ENCODE results near the gene LARGE1. TPM values are rescaled to one million over a fixed set of nuclear protein-coding genes. Genes with fewer than 3 reads are reported as not detected.

The LARGE1 gene
- total RNA-seq, 1 donor from 2014 or later = 35.7 TPM

DNA sequence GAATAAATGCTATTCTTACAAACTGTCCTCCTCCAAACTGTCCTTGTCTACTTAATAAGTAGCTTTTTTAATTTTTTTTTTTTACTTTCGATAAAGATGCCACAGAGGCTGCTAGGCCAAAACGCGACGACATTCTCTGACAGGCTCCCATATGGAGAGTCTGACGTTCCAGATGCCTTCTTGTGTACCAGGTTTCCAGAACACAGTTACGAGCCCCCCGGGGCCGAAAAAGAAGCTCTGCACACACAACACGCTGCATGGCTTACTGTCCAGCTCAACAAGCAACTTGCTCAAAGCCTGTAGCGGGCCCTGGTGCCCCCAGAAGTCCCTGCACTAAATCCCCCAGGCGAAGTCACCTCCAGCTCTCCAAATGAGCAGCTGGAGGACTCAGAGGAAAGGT, 39.3 kb downstream of the LARGE1 start:
- no peaks in the 10 kb centered on the region for H3K27me3 Mint-ChIP-seq (ENCODE audit: low read depth)
- H3K4me1 Mint-ChIP-seq = peaks cover 11% of the 10 kb centered on the region
- no peak overlapping the region for H3K27ac Mint-ChIP-seq
- DNase-seq (ENCODE audit: low spot score in 2 of 2, unreplicated experiment in 2 of 2) = no peak
- TF ChIP-seq, protein P1, sequence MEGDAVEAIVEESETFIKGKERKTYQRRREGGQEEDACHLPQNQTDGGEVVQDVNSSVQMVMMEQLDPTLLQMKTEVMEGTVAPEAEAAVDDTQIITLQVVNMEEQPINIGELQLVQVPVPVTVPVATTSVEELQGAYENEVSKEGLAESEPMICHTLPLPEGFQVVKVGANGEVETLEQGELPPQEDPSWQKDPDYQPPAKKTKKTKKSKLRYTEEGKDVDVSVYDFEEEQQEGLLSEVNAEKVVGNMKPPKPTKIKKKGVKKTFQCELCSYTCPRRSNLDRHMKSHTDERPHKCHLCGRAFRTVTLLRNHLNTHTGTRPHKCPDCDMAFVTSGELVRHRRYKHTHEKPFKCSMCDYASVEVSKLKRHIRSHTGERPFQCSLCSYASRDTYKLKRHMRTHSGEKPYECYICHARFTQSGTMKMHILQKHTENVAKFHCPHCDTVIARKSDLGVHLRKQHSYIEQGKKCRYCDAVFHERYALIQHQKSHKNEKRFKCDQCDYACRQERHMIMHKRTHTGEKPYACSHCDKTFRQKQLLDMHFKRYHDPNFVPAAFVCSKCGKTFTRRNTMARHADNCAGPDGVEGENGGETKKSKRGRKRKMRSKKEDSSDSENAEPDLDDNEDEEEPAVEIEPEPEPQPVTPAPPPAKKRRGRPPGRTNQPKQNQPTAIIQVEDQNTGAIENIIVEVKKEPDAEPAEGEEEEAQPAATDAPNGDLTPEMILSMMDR (IDR thresholded peaks at IDR 0.05; ENCODE audit: unreplicated experiment) = no peak
- no peak overlapping the region for H3K4me3 Mint-ChIP-seq
- no peaks in the 10 kb centered on the region for H3K9me3 Mint-ChIP-seq
- H3K36me3 Mint-ChIP-seq = no peaks in the 10 kb centered on the region

DNA sequence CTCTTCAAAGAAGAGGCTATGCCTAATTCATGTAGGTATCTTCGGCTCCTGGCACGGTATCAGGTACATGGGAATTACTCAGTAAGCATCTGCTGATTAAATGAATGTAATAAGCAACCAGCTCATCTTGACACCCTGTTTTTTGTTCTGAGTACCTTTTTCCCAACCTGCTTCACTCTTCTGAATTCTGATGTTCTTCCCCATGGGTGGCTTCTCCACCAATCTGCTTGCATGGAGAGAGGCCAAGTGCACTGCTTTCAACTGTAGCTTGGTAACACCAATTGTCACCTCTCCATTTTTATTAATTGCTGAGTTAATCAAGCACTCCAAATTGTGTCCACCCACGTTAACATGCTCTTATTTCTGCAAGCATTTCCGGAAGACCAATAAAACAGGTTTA, 40.5 kb downstream of the LARGE1 start:
- H3K27ac Mint-ChIP-seq = no peak overlapping the region
- DNase-seq (ENCODE audit: low spot score in 2 of 2, unreplicated experiment in 2 of 2) = no peak
- peaks cover 11% of the 10 kb centered on the region for H3K4me1 Mint-ChIP-seq
- TF ChIP-seq, protein P1 (IDR thresholded peaks at IDR 0.05; ENCODE audit: unreplicated experiment) = no peak
- no peaks in the 10 kb centered on the region for H3K9me3 Mint-ChIP-seq
- H3K27me3 Mint-ChIP-seq (ENCODE audit: low read depth) = no peaks in the 10 kb centered on the region
- H3K4me3 Mint-ChIP-seq = no peak overlapping the region
- no peaks in the 10 kb centered on the region for H3K36me3 Mint-ChIP-seq

DNA sequence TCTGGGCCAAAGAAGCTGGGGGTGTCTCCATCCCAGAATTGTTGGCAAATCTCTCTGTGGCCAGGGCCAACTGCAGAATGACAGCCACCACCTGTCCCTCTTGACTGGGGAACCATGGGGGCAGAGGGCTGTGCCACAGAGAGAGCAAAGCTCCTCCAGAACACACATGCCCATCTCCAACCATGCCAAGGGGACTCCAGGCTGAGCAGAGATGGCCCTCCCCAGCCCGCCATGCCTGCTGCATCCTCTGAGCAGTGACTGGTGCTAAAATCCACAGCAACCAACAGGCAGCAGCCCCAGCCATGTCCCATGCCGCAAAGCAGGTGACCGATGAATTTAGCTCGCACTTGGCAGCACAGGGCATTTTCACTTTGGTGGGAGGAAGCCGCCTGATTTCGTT, 45.0 kb downstream of the LARGE1 start:
- no peak for DNase-seq (ENCODE audit: low spot score in 2 of 2, unreplicated experiment in 2 of 2)
- H3K4me1 Mint-ChIP-seq = peaks cover 4% of the 10 kb centered on the region
- no peaks in the 10 kb centered on the region for H3K36me3 Mint-ChIP-seq
- H3K9me3 Mint-ChIP-seq = no peaks in the 10 kb centered on the region
- no peak overlapping the region for H3K27ac Mint-ChIP-seq
- H3K27me3 Mint-ChIP-seq (ENCODE audit: low read depth) = no peaks in the 10 kb centered on the region
- TF ChIP-seq, protein P1 (IDR thresholded peaks at IDR 0.05; ENCODE audit: unreplicated experiment) = no peak
- H3K4me3 Mint-ChIP-seq = no peak overlapping the region

DNA sequence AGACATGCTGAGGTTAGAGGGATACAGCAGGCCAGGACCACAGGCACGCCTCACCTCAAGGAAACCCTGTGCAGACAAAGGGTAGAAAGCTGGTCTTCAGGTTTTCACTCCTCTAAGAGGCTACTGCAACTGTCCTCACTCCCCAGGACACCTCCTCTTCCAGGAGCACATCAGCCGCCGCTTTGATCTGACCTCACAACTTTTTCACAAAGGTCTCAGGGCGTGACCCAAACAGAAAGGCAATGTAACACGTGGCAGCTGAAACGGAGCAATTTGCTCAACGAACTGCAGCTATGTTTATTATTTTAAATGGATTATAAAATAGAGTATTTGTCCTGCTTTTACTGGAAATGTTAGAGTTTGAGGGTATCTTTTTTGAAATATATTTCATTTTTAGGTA, 46.1 kb downstream of the LARGE1 start:
- Mint-ChIP-seq H3K4me3 (no peak overlapping the region), H3K4me1 (peaks cover 4% of the 10 kb centered on the region), H3K27me3 (ENCODE audit: low read depth) (no peaks in the 10 kb centered on the region), H3K36me3 (no peaks in the 10 kb centered on the region), H3K9me3 (no peaks in the 10 kb centered on the region), H3K27ac (no peak overlapping the region)
- no peak for DNase-seq (ENCODE audit: low spot score in 2 of 2, unreplicated experiment in 2 of 2)
- TF ChIP-seq, protein P1 (IDR thresholded peaks at IDR 0.05; ENCODE audit: unreplicated experiment) = no peak

DNA sequence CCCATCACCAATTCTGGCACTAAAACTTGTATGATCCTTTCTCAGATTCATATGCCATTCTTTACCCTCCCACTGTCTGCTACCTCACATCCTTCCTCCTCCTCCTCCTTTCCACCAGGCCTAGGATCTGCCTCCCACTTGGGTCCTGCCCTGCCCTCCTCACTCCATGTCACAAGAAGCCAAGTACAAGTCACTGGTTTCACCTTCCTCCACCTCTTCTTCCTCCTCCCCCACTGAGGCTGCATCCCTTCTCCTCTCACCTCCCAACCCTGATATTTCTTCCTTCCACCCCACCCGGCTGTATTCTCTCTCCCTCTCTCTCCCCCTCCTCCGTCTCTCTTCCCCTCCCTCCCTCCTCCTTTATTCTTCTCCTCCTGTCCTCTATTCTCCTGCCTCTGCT, 46.6 kb downstream of the LARGE1 start:
- Mint-ChIP-seq H3K4me1 (peaks cover 4% of the 10 kb centered on the region), H3K27ac (no peak overlapping the region), H3K36me3 (no peaks in the 10 kb centered on the region), H3K4me3 (no peak overlapping the region), H3K9me3 (no peaks in the 10 kb centered on the region), H3K27me3 (ENCODE audit: low read depth) (no peaks in the 10 kb centered on the region)
- DNase-seq (ENCODE audit: low spot score in 2 of 2, unreplicated experiment in 2 of 2) = no peak
- TF ChIP-seq, protein P1 (IDR thresholded peaks at IDR 0.05; ENCODE audit: unreplicated experiment) = no peak

DNA sequence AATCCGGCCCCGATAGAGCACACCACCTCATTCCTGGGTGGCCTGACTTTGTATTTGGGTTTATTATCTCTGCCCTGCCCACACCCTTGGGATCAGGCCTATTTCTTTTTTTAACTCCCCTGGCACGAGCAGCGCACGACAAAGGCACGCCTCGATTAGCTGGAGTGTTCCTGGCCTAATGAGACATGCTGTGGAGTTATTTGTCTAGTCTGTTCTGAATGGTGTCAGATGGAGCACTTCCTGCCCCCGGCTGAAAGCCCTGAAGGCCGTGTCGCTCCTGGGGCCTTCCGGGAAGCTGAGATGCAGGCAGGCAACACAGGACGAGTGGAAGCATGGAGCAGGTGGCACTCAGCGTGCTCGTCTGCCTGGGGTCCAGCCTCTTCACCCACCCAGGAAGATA, 47.1 kb downstream of the LARGE1 start:
- Mint-ChIP-seq H3K4me1 (peaks cover 4% of the 10 kb centered on the region), H3K27me3 (ENCODE audit: low read depth) (no peaks in the 10 kb centered on the region), H3K27ac (no peak overlapping the region), H3K4me3 (no peak overlapping the region), H3K36me3 (no peaks in the 10 kb centered on the region), H3K9me3 (no peaks in the 10 kb centered on the region)
- DNase-seq (ENCODE audit: low spot score in 2 of 2, unreplicated experiment in 2 of 2) = no peak
- TF ChIP-seq, protein P1 (IDR thresholded peaks at IDR 0.05; ENCODE audit: unreplicated experiment) = no peak

All from mesothelial cell of epicardium (in vitro differentiated cells).